NCI-H748 (cell line): ENCODE measurements around the gene PACS2.
"Not testable (repeated sequence)": the region's sequence is repeated elsewhere in the genome, so short reads cannot be mapped to it uniquely, and the experiment has no call there.

ENCODE experiments used
- DNase-seq: peaks from one replicate; lab custom pipeline; 2025; ENCODE audit not compliant: unreplicated experiment; lab: John Stamatoyannopoulos, UW

The PACS2 gene

DNA sequence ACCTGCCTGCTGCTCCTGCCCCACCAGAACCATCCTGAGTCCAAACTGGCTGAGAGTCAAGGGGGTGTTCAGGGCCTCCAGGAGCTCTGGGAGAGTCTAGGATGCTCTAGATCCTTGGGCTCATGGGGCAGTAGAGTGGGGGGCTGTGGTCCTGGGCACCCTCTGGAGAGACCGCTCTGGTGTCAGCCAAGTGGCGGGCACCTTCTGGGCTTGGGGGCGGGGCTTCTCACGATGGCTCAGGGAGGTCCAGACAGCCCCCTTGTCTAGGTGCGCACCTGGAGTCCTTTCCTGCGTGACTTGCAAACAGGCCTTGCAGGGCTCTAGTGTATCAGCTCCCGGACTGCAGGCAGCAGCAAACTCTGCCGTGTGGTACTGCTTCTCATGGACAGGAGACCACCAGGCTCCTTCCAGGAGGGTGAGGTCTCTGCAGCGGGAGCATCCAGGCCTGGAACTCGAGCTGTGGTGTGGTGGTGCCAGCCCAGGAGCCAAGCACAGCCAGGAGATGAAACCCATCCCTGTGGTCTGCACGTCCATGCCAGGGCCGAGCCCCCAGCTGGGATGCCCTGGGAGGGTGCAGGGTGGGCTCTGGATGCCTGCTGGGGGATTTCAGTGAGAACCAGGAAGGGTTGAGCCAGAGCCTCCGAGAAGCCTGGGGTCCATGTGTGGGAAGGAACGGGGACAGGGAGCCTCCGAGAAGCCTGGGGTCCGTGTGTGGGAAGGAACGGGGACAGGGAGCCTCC, 15.0 kb downstream of the PACS2 start:
- no peak for DNase-seq

DNA sequence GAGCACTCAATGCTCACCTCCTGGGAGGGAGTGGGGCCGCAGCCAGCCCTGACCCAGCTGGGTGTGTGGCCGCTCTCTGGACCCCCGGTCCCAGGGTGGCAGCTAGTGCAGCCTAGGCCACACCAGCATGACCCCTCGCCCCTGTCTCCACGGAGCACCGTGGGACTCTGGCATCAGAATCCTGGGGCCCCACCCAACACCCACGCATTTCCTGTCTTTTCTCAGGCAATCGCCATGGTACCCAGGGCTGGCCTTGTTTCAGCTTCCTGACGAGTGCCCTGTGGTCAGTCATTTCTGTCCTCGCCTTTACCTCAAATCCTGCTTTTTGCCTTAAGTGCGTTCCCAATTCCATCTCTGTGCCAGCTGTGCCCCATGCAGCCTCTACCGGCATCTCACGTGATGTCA, 15.9 kb downstream of the PACS2 start:
- DNase-seq, result no peak

DNA sequence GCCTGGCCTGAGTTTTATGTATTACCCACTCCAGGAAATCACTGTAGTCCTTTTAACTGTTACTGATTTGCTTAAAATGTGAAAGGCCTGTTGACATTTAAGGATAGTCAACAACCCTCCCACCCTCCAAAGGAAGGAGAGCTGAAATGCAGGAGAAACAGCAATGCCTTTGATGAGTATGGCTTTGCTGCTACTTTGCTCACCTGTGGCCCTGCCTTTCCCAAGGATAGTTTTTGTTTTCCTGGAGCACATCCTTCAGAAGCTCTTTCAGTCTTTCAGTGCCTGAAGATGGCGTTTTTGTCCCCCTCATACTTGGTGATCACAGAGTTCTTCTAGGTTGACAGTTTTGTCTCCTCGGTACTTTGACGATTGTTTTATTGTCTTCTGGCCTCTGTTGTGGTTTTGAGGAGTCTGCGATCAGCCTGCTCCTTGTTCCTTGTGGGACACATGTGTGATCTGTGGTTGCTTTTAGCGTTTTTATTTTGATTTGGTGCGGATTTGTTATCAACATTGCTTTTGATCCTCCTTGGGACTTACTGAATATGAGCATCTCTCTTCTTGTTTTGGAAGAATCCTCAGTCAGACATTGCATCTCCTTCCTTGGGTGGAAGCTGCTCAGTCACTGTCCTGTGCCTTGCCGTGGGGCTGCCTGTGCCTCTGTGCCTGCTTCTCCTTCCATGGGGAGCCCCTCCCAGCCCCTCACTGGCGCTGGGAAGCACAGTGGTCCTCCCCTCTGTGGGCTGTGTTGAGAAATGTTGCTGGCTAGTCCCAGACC, 17.2 kb downstream of the PACS2 start:
- DNase-seq, result no peak

DNA sequence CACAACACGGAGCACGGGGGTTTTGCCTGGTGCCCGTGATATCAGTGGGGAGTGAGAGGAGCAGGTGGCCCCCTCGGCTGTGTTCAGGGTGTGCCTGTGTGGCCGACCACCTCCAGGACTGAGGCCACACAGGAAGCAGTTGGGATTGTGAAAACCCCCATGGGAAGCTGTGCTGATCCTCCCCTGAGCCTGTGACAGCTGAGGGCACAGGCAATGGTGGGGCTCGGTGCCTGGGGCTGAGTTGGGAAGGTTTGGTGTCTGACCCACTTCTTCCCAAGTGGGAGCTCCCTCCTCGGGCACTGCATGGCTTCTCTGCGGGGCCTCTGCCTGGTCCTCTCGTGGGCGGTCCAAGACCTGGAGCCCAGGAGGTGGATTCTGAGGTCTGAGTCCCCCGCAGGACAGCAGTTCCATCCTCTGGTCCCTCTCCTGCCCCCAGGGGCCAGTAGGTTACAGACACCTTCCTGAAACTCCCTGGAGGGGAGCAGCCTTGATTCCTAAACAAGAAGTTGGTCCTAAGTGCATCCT, 17.9 kb downstream of the PACS2 start:
- no peak for DNase-seq

DNA sequence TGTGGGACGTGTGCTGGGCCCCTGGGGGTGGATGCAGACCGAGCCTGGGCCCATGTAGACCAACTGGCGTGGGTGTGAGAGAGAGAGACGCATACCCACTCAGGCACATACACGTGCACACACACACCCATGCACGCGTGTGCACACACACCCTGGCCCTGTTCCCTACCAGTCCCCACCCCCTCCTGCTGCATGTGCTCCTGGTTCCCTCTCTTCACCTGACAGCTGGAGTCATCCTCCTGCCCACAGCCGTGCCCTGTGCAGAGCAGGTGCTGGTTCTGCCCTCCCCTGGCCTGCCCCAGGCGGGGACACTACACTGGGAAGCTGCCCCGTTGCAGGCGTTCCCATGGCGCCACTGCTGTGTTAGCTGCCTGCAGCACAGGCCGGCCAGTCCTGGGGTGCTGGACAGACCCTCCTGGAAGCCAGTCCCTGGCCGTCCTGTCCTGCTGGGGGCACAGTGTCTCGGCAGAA, 18.5 kb downstream of the PACS2 start:
- no peak for DNase-seq

DNA sequence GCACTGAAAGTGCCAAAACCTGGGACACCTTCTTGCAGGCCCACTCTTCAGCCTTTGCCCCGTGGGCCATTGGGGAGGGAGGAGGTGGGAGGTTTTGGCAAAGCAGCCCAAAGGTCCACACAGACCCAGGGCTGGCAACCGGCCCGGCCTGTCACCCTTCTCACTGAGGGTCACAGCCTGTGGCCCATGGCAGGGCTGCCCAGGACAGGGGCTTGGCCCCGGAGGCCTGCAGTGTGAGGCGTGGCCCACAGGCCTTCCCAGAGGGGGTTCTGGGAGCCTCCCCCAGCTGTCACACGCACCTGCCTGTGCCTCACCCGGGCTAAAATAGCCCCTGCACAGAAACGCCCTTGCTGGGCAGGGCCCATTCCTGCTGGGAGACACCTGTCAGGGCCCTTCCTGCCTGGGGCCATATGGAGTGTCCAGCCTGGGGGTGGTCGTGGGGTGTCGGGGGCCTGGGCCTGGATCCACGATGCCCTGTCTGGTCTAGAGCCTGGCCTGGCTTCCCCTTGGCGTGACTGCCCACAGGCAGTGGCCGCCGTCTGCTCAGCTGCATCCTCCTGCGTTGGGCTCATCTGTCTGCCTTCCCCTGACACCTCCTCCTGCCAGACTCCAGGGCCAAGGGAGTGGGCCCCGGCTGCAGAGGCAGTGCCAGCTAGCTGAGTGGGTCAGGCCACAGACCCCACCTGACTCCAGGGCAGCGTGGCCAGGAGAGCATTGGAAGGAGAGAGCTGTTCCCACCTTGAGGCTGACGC, 19.2 kb downstream of the PACS2 start:
- DNase-seq, result no peak

DNA sequence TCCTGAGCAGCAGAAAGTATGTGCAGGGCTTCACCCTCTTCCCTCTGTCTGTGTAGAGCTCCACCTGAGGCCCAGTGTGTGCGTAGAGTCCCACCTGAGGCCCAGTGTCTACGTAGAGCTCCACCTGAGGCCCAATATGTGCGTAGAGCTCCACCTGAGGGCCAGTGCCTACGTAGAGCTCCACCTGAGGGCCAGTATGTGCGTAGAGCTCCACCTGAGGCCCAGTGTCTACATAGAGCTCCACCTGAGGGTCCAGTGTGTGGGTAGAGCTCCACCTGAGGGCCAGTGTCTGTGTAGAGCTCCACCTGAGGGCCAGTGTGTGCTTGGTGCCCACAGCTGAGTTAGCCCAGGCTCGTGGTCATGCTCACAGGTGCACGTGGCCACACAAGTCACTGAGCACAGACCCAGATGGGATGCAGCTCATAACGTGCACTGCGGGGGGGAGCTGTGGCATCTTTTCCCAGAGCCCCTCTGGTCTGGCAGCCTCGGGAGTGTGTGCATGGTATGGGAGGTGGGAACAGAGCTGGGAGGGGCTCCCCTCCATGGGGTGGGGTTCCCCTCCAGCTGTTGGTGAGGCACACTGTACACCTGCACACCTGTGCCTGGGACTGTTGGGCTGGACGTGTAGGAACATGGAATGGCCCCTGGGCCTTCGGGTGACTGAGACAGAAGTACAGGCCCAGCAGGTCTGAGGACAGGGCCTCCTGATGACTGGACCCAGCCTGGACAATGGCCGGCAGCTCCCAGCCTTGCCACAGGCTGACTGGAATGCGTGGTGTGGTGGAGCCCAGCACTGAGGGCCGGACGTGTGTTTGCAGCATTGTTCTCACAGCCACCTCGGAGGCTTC, 20.1 kb downstream of the PACS2 start:
- DNase-seq, result no peak

DNA sequence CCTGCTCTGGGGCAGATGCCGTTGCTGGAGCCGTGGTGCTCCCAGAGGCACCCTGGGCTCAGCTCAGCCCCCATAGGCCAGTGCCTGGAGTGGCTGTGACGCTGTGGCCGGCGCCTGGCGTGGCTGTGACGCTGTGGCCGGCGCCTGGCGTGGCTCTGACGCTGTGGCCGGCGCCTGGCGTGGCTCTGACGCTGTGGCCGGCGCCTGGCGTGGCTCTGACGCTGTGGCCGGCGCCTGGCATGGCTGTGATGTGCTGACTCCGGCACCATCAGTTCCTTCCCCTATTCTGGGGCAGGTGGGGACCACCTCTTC, 20.6 kb downstream of the PACS2 start:
- DNase-seq, result not testable (repeated sequence)

DNA sequence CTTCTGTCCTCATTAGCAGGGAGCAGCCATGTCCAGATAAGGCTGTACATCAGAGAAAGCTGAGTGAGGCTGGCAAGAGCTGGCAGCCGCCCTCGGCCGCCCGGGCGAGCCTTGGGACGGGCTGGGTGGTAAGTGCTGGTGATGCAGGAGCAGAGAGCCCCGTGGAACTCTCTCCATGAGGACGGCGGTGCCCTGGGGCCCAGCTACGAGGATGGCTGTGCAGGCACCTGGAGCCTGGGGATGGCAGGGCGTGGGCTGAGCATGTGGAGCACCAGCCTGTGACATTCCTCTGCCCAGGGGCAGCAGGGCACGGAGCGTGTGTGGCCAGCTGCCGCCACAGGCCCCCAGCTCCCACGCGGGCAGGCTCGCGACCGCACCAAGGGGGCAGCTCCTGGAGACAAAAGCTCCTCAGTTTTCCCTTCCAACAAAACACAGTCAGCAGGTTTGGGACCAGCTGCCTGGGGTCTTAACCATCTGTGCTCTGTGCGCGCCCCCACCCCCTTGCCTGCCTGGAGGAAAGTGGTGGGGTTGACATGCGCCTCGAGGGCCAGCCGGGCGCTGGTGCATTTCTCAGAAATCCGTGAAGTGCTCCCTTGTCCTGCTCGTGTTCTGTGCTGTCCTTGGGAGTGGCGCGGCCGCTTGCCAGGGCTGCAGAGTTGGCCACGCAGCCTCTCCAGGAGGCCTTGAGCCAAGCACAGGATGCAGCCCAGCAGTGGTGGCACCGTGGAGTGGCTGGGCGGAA, 21.4 kb downstream of the PACS2 start:
- no peak for DNase-seq

DNA sequence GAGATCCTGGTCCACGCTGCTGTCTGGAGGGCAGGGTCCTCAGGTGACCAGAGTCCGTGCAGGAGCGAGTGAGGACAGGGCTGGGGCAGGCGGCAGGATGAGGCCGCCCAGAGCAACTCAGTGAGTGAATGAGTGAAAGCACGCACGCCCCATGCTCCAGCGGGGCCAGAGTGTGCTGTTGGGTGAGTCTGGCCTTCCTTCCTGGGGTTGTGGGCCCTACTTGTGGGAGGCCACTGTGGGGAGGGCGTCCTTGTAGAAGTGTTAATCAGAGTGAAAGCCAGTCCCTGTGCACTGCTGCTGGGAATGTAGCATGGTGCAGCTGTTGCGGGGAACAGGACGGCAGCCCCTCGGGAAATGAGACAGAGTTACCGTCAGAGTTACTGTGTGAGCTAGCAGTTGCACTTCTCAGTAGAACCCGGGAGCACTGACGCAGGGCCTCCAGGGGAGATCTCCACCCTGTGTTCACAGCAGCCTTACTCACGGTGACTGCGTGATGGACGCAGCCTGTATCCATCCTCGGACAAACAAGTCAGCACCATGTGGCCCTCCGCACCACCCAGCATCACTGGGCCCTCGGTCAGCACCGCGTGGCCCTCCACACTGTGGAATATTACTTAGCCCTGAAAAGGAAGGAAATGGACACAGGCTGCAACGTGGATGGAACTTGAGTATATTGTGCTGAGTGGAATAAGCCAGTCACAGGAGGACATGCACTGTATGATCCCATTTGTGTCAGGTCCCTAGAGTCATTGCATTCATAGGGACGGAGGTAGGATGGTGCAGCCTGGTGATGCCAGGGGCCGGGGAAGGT, 22.1 kb downstream of the PACS2 start:
- no peak for DNase-seq

DNA sequence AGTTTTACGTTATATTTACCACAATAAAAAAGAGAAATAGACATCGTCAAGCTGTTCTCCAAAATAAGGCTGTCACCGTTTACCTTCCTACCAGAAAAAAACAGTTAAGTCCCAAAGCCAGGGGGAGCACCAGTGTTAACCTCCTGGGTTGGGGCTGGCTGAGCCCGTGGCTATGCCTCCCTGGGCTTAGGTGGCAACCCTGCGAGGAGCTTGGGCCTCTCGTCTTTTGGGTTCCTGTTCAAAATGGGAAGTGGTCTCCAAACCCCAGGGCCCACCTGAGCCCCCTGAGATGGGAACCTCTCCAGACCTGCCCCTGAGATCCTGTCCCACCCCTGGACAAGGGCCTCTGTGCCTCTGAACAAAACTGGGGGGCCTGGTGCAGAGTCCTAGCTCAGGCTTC, 22.9 kb downstream of the PACS2 start:
- no peak for DNase-seq

DNA sequence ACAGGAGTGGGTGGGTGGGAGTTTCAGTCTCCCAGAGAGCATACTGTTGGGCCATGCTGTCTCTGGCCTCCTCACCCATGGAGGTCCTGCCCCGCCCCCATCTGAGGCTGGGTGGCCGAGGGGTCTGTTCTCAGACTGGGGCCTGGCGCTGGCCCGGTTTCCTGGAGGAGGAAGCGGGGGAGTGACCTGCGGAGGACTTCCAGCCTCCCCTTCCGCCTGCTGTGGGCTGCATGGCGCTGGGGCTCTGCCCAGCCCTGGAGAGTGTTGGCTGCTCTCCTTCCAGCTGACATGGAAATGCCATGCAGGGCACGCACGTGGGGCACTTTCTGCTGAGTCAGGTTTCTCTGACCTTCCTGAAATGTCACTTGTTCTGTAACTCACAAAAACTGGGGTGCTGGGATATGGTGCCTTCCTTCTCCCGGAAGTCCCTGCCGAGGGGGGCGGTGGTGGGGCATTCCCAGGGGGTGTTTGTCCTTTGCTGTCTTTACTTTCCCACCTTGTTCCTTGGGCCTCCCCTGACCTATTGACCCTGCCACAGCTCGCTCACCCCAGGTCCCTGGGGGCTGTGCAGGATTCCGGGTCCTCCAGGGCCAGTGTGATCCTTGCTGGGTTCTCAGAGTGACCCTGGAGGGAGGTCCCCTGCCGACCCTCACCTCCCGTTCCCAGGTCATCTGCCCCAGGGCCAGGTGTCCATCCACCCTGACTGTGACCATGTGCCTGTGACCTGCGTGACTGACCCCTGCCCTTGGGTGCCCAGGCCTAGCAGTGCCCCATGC, 23.6 kb downstream of the PACS2 start:
- no peak for DNase-seq

DNA sequence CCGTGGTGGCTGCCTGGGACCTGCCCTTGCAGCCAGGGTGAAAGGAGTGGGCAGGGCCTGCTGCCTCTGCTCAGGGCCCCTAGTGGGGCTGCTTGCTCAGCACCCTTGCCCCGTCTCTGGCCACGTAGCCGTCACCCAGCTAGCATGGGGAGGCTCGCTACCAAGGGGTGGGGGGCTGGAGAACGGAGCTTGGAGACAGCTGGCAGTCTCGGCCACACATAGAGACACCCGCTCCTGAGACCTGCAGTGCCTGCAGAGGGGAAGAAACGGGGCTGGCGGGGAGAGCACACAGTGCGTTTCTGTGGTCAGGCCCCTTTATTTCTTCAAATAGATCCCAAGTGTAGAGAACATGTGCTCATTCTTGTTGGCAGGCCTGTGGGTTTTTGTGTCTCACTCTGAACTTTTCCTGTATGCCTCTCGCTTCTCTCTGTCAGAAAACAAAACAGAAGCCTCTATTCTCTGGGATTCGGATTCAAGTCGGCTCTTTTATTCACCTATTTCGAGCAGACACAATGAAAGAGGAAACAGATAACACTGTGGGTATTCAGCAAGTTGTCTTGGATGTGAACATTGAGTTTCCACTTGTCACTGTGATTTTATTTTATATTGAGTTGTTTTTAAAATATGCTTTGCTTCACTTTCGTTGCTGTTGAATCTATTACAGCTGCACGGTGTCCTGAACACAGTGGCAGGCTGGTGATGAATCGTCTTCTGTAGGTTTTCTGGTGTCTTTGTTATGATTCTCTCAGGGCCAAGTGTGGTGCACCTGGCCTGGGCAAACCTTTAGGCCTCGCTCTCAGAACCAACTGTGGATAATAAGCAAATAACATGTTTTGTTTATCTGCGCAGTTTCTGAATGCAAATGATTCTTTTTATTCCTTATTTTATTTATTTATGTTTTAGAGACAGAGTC, 26.5 kb downstream of the PACS2 start:
- DNase-seq, result no peak

DNA sequence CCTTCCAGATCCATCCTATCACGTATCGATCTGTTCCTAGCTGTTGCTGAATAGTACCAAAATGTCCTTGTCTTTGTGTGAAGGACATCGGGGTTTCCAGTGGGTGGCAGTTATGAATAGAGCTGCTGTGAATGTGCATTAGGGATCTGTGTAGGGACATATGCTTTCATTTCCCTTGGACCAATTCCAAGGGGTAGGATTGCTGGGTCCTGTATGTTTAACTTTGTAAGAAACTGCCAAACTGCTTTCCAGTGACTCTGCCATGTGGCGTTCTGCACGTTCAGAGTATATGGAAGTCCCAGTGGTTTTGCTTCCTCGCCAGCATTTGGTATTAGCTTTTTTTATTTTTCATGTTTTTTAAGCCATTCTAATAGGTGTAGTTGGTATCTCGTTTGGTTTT, 28.6 kb downstream of the PACS2 start:
- no peak for DNase-seq

DNA sequence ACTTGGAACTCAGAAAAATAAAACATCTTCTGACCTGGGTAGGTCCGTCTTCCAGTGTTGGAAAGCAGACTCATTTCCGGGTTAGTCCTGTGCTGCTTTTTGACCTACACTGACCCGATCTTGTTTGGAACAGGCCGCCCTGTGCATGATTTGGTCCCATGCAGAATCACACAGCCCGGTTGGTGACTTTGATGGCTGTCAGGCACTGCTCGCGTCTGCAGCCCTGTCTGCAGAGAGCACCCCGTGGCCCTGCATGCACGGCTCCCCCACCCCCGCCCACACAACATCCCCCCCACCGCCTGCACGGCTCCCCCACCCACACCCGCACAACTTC, 31.6 kb downstream of the PACS2 start:
- no peak for DNase-seq

DNA sequence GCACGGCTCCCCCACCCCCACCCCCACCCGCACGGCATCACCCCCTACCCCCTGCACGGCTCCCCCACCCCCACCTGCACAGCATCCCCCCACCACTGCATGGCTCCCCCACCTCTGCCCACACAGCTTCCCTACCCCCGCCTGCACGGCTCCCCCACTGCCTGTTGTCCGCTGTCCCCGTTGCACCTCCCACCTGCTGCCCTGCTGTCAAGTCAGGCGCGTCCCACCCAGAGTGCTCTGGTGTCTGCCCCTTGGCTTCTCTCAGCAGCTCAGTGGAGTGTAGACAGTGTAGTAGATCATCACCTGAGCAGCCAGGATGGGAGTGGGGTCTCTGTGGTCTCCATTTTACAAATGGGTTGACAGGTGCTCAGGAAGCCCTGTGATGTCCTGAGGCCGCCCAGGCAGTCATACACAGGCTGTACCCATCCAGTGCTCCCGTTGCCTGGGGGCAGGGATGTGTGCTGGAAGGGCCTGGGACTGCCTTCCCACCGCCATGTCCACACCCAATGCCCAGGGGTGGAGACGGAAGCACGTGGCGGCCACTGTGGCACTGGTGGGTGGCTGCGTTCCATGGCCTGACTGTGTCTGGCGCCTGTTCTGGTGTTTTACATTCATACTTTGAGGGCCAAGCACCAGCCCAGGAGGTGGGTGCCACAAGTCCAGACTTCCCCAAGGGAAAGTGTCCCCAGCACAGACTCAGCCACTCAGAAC, 32.5 kb downstream of the PACS2 start:
- no peak for DNase-seq

DNA sequence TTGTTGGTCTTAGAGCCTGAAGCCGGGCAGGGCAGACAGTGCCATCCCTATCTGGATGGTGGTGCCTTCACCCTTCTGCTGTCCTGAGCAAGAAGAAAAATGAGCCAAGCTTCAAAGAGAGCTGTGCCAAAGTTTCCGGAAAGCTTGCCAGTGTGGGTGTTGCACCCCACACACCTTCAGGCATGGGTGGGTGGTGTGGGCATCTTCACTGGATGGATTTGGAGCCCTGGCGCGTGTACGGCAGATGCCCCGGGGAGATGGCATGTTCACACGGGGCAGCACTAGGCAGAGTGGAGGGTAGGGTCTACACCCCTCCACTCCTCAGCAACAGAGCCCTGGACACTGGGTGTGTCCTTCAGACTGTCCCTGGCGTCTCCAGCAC, 33.0 kb downstream of the PACS2 start:
- DNase-seq, result no peak
